Trophoblast cell (in vitro differentiated cells and primary cell): ENCODE data around the gene ALKBH5.

Experiments
- DNase-seq, 2 donors: peaks; one replicate each; pipeline ENCODE4 v3.0.0-alpha.2; 2016
- H2AFZ ChIP-seq: 2 replicates; pipeline ENCODE4 v1.6.1; 2013; ENCODE audit warnings: low read length, moderate library complexity, mild to moderate bottlenecking; ENCODE audit not compliant: insufficient read depth, poor library complexity
- H2AK5ac ChIP-seq: 2 replicates; pipeline ENCODE4 v1.6.1; 2013; ENCODE audit warnings: mild to moderate bottlenecking, low read length
- H2BK120ac ChIP-seq: 2 replicates; pipeline ENCODE4 v1.6.1; 2013; ENCODE audit warnings: low read length, mild to moderate bottlenecking, moderate library complexity; ENCODE audit not compliant: insufficient read depth, poor library complexity
- H2BK12ac ChIP-seq: 2 replicates; pipeline ENCODE4 v1.6.1; 2013; ENCODE audit warnings: mild to moderate bottlenecking, low read length, moderate library complexity
- H2BK5ac ChIP-seq: 2 replicates; pipeline ENCODE4 v1.6.1; 2013; ENCODE audit warnings: low read length, low read depth, moderate library complexity, mild to moderate bottlenecking; ENCODE audit not compliant: poor library complexity
- H3K14ac ChIP-seq: 2 replicates; pipeline ENCODE4 v1.6.1; 2013; ENCODE audit warnings: mild to moderate bottlenecking, low read length
- H3K18ac ChIP-seq: 2 replicates; pipeline ENCODE4 v1.6.1; 2013; ENCODE audit warnings: mild to moderate bottlenecking, low read length
- H3K23ac ChIP-seq: 2 replicates; pipeline ENCODE4 v1.6.1; 2013; ENCODE audit warnings: low read length
- H3K27ac ChIP-seq: 2 replicates; pipeline ENCODE4 v1.5.1; 2013; ENCODE audit warnings: low read depth, mild to moderate bottlenecking, inconsistent platforms, low read length, moderate library complexity
- H3K27me3 ChIP-seq: 2 replicates; pipeline ENCODE4 v1.6.1; 2013; ENCODE audit warnings: inconsistent platforms, mild to moderate bottlenecking, low read length, moderate library complexity; ENCODE audit not compliant: insufficient read depth
- H3K36me3 ChIP-seq, 2 experiments: 1 replicate in 1 of 2; 2 replicates in 1 of 2; pipeline ENCODE4 v1.6.1; 2013; ENCODE audit warnings: low read length in 2 of 2, mild to moderate bottlenecking in 2 of 2, moderate library complexity in 1 of 2; ENCODE audit not compliant: insufficient read depth in 2 of 2, control insufficient read depth in 1 of 2
- H3K4ac ChIP-seq: 2 replicates; pipeline ENCODE4 v1.6.1; 2013; ENCODE audit warnings: low read depth, mild to moderate bottlenecking, low read length, moderate library complexity
- H3K4me1 ChIP-seq, 2 experiments: 1 replicate in 1 of 2; 2 replicates in 1 of 2; pipeline ENCODE4 v1.6.1; 2013; ENCODE audit warnings: low read length in 2 of 2, mild to moderate bottlenecking in 2 of 2, moderate library complexity in 1 of 2; ENCODE audit not compliant: insufficient read depth in 2 of 2, control insufficient read depth in 1 of 2
- H3K4me2 ChIP-seq: 2 replicates; pipeline ENCODE4 v1.6.1; 2013; ENCODE audit warnings: inconsistent platforms, mild to moderate bottlenecking, low read length, moderate library complexity
- H3K4me3 ChIP-seq: 2 replicates; pipeline ENCODE4 v1.5.1; 2013; ENCODE audit warnings: mild to moderate bottlenecking, low read depth, low read length, inconsistent platforms
- H3K79me1 ChIP-seq: one replicate; pipeline ENCODE4 v1.6.1; 2013; ENCODE audit warnings: low read length
- H3K79me2 ChIP-seq: 2 replicates; pipeline ENCODE4 v1.6.1; 2013; ENCODE audit warnings: low read length, mild to moderate bottlenecking; ENCODE audit not compliant: control insufficient read depth, insufficient read depth, poor library complexity
- H3K9ac ChIP-seq: 2 replicates; pipeline ENCODE4 v1.6.1; 2013; ENCODE audit warnings: mild to moderate bottlenecking, low read length
- H3K9me3 ChIP-seq: 2 replicates; pipeline ENCODE4 v1.6.1; 2013; ENCODE audit warnings: low read depth, mild to moderate bottlenecking, control low read depth, inconsistent platforms, low read length; ENCODE audit not compliant: insufficient read depth
- H4K12ac ChIP-seq: 2 replicates; pipeline ENCODE4 v1.6.1; 2013; ENCODE audit warnings: low read depth, mild to moderate bottlenecking, low read length, moderate library complexity
- H4K8ac ChIP-seq: 2 replicates; pipeline ENCODE4 v1.6.1; 2013; ENCODE audit warnings: low read depth, mild to moderate bottlenecking, low read length, moderate library complexity
- H4K91ac ChIP-seq: one replicate; pipeline ENCODE4 v1.6.1; 2013; ENCODE audit warnings: low read depth, mild to moderate bottlenecking, low read length, moderate library complexity
- WGBS: extraction: QIAGEN DNeasy Blood & Tissue Kit; methylation state at CpG from one replicate; pipeline ENCODE4 v1.1.7; 2013; ENCODE audit warnings: missing lambda C conversion rate; ENCODE audit not compliant: insufficient read length, insufficient coverage; ENCODE audit errors: extremely low coverage; 5-methylcytosine and 5-hydroxymethylcytosine counted together

ALKBH5 gene

GRCh38 chr17:18251204-18251603 is 67.6 kb downstream of the ALKBH5 start:
- DNase-seq: no peak
- Histone ChIP-seq H3K79me1 (no peaks in the 10 kb centered on the region), H4K8ac (no peak overlapping the region), H4K91ac (no peak overlapping the region), H2AFZ (no peak overlapping the region), H3K14ac (no peak overlapping the region), H3K4me3 (no peak overlapping the region), H3K9me3 (no peaks in the 10 kb centered on the region), H3K36me3 (peaks cover 88 to 90% of the 10 kb centered on the region in 2 experiments), H3K23ac (no peak overlapping the region), H2BK12ac (no peak overlapping the region), H3K18ac (no peak overlapping the region), H3K79me2 (no peaks in the 10 kb centered on the region), H2AK5ac (no peak overlapping the region), H2BK120ac (no peak overlapping the region), H3K9ac (no peak overlapping the region), H3K27ac (no peak overlapping the region), H3K4me1 (no peaks in the 10 kb centered on the region), H2BK5ac (no peak overlapping the region), H4K12ac (no peak overlapping the region), H3K4ac (no peak overlapping the region), H3K27me3 (no peaks in the 10 kb centered on the region), H3K4me2 (no peak overlapping the region)
- WGBS: no CpG with 5 or more reads among the region's 15 CpGs

GRCh38 chr17:18252160-18252559 is 68.5 kb downstream of the ALKBH5 start:
- H3K27me3 ChIP-seq: no peaks in the 10 kb centered on the region
- H3K79me2 ChIP-seq: no peaks in the 10 kb centered on the region
- no peak overlapping the region for H4K8ac ChIP-seq
- H3K4me2 ChIP-seq: no peak overlapping the region
- H3K4me1 ChIP-seq: peaks cover 5% of the 10 kb centered on the region in 2 experiments
- no peak overlapping the region for H2BK5ac ChIP-seq
- no peak overlapping the region for H2AK5ac ChIP-seq
- H3K9ac ChIP-seq: no peak overlapping the region
- no peak overlapping the region for H3K14ac ChIP-seq
- no peak overlapping the region for H2BK12ac ChIP-seq
- WGBS: no CpG with 5 or more reads among the region's 5 CpGs
- H3K4me3 ChIP-seq: no peak overlapping the region
- H3K4ac ChIP-seq: no peak overlapping the region
- no peak for DNase-seq
- no peak overlapping the region for H4K12ac ChIP-seq
- peaks cover 86 to 87% of the 10 kb centered on the region in 2 experiments for H3K36me3 ChIP-seq
- no peak overlapping the region for H4K91ac ChIP-seq
- H3K9me3 ChIP-seq: no peaks in the 10 kb centered on the region
- no peak overlapping the region for H3K27ac ChIP-seq
- no peak overlapping the region for H3K18ac ChIP-seq
- no peak overlapping the region for H2BK120ac ChIP-seq
- no peak overlapping the region for H2AFZ ChIP-seq
- no peak overlapping the region for H3K23ac ChIP-seq
- no peaks in the 10 kb centered on the region for H3K79me1 ChIP-seq

- Histone ChIP-seq H3K4me3 (no peak overlapping the region), H3K79me2 (peaks cover 10% of the 10 kb centered on the region), H3K27ac (no peak overlapping the region), H3K9ac (no peak overlapping the region), H3K4me2 (no peak overlapping the region), H4K12ac (no peak overlapping the region), H3K23ac (no peak overlapping the region), H3K36me3 (peaks cover 75 to 76% of the 10 kb centered on the region in 2 experiments), H3K18ac (no peak overlapping the region), H2BK120ac (no peak overlapping the region), H3K4me1 (peaks cover 10% of the 10 kb centered on the region in 2 experiments), H4K91ac (no peak overlapping the region), H3K9me3 (no peaks in the 10 kb centered on the region), H4K8ac (no peak overlapping the region), H2BK5ac (no peak overlapping the region), H2AK5ac (no peak overlapping the region), H3K4ac (no peak overlapping the region), H3K27me3 (no peaks in the 10 kb centered on the region), H2BK12ac (no peak overlapping the region), H3K14ac (no peak overlapping the region), H3K79me1 (peaks cover 7% of the 10 kb centered on the region), H2AFZ (no peak overlapping the region)
- no CpG with 5 or more reads among the region's 16 CpGs for WGBS
- no peak for DNase-seq
Measured at GRCh38 chr17:18253187-18253884, 69.7 kb downstream of the ALKBH5 start.

GRCh38 chr17:18253947-18254821 is 70.6 kb downstream of the ALKBH5 start:
- H3K4me2 ChIP-seq: no peak overlapping the region
- H4K8ac ChIP-seq: no peak overlapping the region
- no CpG with 5 or more reads among the region's 27 CpGs for WGBS
- no peak overlapping the region for H3K18ac ChIP-seq
- no peak overlapping the region for H2BK5ac ChIP-seq
- no peak overlapping the region for H3K4me3 ChIP-seq
- H3K79me1 ChIP-seq: peaks cover 9% of the 10 kb centered on the region
- no peaks in the 10 kb centered on the region for H3K9me3 ChIP-seq
- peaks cover 67% of the 10 kb centered on the region in 2 experiments for H3K36me3 ChIP-seq
- no peak overlapping the region for H3K14ac ChIP-seq
- no peaks in the 10 kb centered on the region for H3K27me3 ChIP-seq
- no peak overlapping the region for H3K27ac ChIP-seq
- H4K12ac ChIP-seq: no peak overlapping the region
- H3K79me2 ChIP-seq: peaks cover 12% of the 10 kb centered on the region
- no peak overlapping the region for H3K23ac ChIP-seq
- H3K4me1 ChIP-seq: peaks cover 14% of the 10 kb centered on the region in 2 experiments
- H4K91ac ChIP-seq: no peak overlapping the region
- no peak overlapping the region for H3K9ac ChIP-seq
- H2BK120ac ChIP-seq: no peak overlapping the region
- DNase-seq: no peak
- no peak overlapping the region for H2BK12ac ChIP-seq
- no peak overlapping the region for H2AFZ ChIP-seq
- H3K4ac ChIP-seq: no peak overlapping the region
- no peak overlapping the region for H2AK5ac ChIP-seq
